Vagina (tissue), 2 donors: ENCODE results near the gene TMEM273.

Experiments used
- POLR2A ChIP-seq, 2 donors: fragments of 450-650 bp; IDR thresholded peaks; one replicate each; pipeline ENCODE4 v1.6.1; 2017; ENCODE audit warnings: antibody characterized with exemption in 2 of 2, mild to moderate bottlenecking in 2 of 2, moderate library complexity in 2 of 2
- POLR2AphosphoS5 ChIP-seq, 2 donors: sonication (generic); formaldehyde crosslinking; IDR thresholded peaks; one replicate each; pipeline ENCODE4 v1.9.0; 2017; ENCODE audit warnings: antibody characterized with exemption in 2 of 2, mild to moderate bottlenecking in 2 of 2, low read depth in 1 of 2; ENCODE audit not compliant: insufficient read depth in 1 of 2
- TF ChIP-seq, protein P1 (sequence below), 3 experiments: fragments of 450-650 bp in 2 of 3; fragments of 200-600 bp in 1 of 3; sonication (generic) in 1 of 3; IDR thresholded peaks; one replicate each; pipeline ENCODE4 v1.5.1; 2017 to 2019; ENCODE audit warnings: antibody characterized with exemption in 3 of 3, mild to moderate bottlenecking in 2 of 3, moderate library complexity in 2 of 3

DNA sequence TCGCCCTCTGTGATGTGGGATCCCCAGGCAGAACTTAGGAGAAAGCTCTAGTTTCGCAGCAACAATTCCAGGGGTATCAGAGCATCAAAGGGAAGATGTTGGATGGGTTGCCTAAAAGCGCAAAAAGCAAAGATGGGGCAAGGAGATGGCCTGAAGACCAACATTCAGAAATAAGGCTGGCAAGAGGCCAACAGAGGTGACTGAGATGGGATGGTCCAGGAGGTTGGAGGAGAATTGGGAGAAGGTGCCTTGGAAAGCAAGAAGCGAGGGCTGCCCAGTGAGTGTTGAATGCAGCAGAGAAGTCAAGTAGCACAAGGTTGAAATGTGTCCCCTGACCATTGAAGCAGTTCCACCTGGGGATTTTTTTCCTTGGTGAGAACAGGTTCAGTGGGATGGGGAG, 38.4 kb upstream of the TMEM273 start:
- TF ChIP-seq POLR2AphosphoS5 (IDR thresholded peaks at IDR 0.05; ENCODE audit: insufficient read depth in 1 of 2, low read depth in 1 of 2), result no peak
- TF ChIP-seq, protein P1, sequence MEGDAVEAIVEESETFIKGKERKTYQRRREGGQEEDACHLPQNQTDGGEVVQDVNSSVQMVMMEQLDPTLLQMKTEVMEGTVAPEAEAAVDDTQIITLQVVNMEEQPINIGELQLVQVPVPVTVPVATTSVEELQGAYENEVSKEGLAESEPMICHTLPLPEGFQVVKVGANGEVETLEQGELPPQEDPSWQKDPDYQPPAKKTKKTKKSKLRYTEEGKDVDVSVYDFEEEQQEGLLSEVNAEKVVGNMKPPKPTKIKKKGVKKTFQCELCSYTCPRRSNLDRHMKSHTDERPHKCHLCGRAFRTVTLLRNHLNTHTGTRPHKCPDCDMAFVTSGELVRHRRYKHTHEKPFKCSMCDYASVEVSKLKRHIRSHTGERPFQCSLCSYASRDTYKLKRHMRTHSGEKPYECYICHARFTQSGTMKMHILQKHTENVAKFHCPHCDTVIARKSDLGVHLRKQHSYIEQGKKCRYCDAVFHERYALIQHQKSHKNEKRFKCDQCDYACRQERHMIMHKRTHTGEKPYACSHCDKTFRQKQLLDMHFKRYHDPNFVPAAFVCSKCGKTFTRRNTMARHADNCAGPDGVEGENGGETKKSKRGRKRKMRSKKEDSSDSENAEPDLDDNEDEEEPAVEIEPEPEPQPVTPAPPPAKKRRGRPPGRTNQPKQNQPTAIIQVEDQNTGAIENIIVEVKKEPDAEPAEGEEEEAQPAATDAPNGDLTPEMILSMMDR (IDR thresholded peaks at IDR 0.05), result no peak
- TF ChIP-seq POLR2A (IDR thresholded peaks at IDR 0.05), result no peak
